Sigmoid colon (tissue), 7 donors: Measurements from ENCODE around the gene TTLL6. TPM values are rescaled to one million over a fixed set of nuclear protein-coding genes. Genes with fewer than 3 reads are reported as not detected.

Experiments
- DNase-seq: peaks from one replicate; pipeline ENCODE4 v3.0.0-alpha.2; 2019
- H3K27ac ChIP-seq, 4 donors: fragments of 200-600 bp; sonication (generic); one replicate each; pipeline ENCODE4 v1.5.1; 2016 to 2019; ENCODE audit warnings: mild to moderate bottlenecking in 1 of 4
- H3K27me3 ChIP-seq, 3 donors: fragments of 200-600 bp; sonication (generic); one replicate each; pipeline ENCODE4 v1.5.1; 2019; ENCODE audit warnings: mild to moderate bottlenecking in 1 of 3
- H3K36me3 ChIP-seq, 4 donors: fragments of 200-600 bp; sonication (generic); one replicate each; pipeline ENCODE4 v1.5.1; 2016 to 2019
- H3K4me1 ChIP-seq, 4 donors: fragments of 200-600 bp; sonication (generic); one replicate each; pipeline ENCODE4 v1.5.1; 2017 to 2019
- H3K4me3 ChIP-seq, 4 donors: fragments of 200-600 bp; sonication (generic); one replicate each; pipeline ENCODE4 v1.5.1; 2017 to 2019; ENCODE audit warnings: mild to moderate bottlenecking in 2 of 4, moderate library complexity in 1 of 4
- H3K9me3 ChIP-seq, 4 donors: fragments of 200-600 bp in 3 of 4; sonication (generic) in 3 of 4; one replicate each; pipeline versions ENCODE4 v1.5.1 to v1.6.1; 2013 to 2019
- EP300 ChIP-seq, 4 donors: sonication (generic); formaldehyde crosslinking; IDR thresholded peaks; one replicate each; pipeline ENCODE4 v1.6.1; 2017; ENCODE audit warnings: antibody characterized with exemption in 4 of 4
- POLR2A ChIP-seq, 2 donors: fragments of 450-650 bp; IDR thresholded peaks; one replicate each; pipeline ENCODE4 v1.6.1; 2016; ENCODE audit warnings: antibody characterized with exemption in 2 of 2, mild to moderate bottlenecking in 2 of 2, moderate library complexity in 2 of 2
- POLR2AphosphoS5 ChIP-seq, 4 donors: sonication (generic); formaldehyde crosslinking; IDR thresholded peaks; one replicate each; pipeline ENCODE4 v1.6.1; 2017; ENCODE audit warnings: antibody characterized with exemption in 4 of 4
- WGBS, 2 donors: extraction: QIAGEN DNeasy Blood & Tissue Kit; methylation state at CpG; one replicate each; pipeline ENCODE4 v1.1.7; 2013; 5-methylcytosine and 5-hydroxymethylcytosine counted together
- intact Hi-C: fragments of 100-400 bp; cut with DNase I; formaldehyde crosslinking; loops from one replicate; pipeline ENCODE4 v1.15.1; 2023
- polyA plus RNA-seq, 3 donors: library from polyadenylated mRNA; stranded (reverse); fragments of 200-250 nt; gene quantifications; one replicate each; pipeline ENCODE4 v1.2.3, GENCODE V29; 2013
- total RNA-seq, 4 donors: library from RNA; depleted of rRNA; stranded (reverse); fragments of >200 nt; gene quantifications; one replicate each; pipeline ENCODE4 v1.1.0, GENCODE V29; 2016
- TF ChIP-seq, protein P1 (sequence below), 4 experiments: fragments of 450-650 bp in 3 of 4; fragments of 200-600 bp in 1 of 4; IDR thresholded peaks; one replicate each; pipeline ENCODE4 v1.5.1; 2016 to 2019; ENCODE audit warnings: antibody characterized with exemption in 4 of 4, mild to moderate bottlenecking in 3 of 4, moderate library complexity in 2 of 4
- donor health status: healthy with polysubstance abuse.
- donor health status: Bipolar disorder and iron deficiency.
- donor health status: healthy.

TTLL6 gene
- total and polyA plus RNA-seq, 7 donors = under 0.01 to 10.5 (median 3.5) TPM; not detected in 2

DNA sequence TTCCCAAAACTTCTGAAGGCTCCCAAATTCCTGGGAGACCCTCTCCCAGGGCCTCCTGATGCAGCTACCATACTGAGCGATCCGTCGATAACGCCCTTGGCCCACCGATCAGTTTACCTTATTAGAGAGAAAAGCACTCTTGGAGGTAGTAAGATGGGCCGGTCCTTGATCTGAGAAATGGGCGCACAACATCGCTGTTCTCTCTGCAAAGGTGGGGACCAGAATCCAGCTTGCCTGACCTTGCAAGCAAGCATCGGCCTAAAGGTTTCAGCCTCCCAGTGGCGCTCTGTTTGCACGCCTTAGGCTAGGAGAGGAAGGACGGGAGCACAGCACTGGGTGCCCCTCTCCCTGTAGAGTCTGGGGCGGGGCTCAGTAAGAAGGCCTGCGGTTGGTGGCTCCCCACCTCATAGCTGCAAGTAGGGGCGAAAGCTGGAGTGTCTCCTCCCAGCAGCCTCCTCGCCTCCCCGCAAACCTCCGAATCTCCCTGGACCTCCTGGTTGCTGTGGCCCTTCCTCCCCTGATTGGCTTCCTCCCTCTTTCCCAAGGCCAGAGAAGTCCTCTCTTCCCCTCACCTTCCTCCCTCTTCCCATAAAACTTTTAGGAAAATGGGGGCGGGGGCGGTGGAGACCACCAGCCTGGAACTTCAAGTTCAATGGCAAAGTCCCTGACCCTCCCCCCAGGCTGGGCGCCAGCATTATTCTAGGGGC is 94.7 kb downstream of the TTLL6 start, which contains the start of gene PRAC1:
Gene PRAC1 (minus strand): TSS at position 318 of the 707 bp plus-strand sequence. CDS start 126 bp downstream, at position 192.
- Histone ChIP-seq H3K27ac (peak within 1 kb of the TSS in 2 of 4 donors; percentile 15 to 17), H3K9me3 (no peaks in the 10 kb centered on the region), H3K27me3 (peaks cover 66 to 100% (median 100%) of the 10 kb centered on the region in 3 donors), H3K4me3 (peak within 1 kb of the TSS in 2 of 4 donors; percentile 4 to 8), H3K4me1 (peaks cover 0 to 49% (median 44%) of the 10 kb centered on the region in 4 donors), H3K36me3 (no peaks in the 10 kb centered on the region)
- WGBS, 2 donors = 7 to 25% methylated on average over 21 of the region's 21 CpGs
- TF ChIP-seq EP300 (IDR thresholded peaks at IDR 0.05) (no peak), POLR2A (IDR thresholded peaks at IDR 0.05) (peak in 1 of 2 donors; percentile 64), POLR2AphosphoS5 (IDR thresholded peaks at IDR 0.05) (peak in 1 of 4 donors; percentile 33)
- intact Hi-C loops = no loop called here
- DNase-seq = peak; percentile 53

- intact Hi-C loops = no loop called here
- Histone ChIP-seq H3K27me3 (peaks cover 68 to 100% (median 100%) of the 10 kb centered on the region in 3 donors), H3K4me1 (peaks cover 0 to 49% (median 44%) of the 10 kb centered on the region in 4 donors)
Measured at GRCh38 chr17:48721009-48721402, 96.0 kb downstream of the TTLL6 start.

GRCh38 chr17:48720266-48721008 is 96.6 kb downstream of the TTLL6 start:
- H3K9me3 ChIP-seq = no peaks in the 10 kb centered on the region
- TF ChIP-seq, protein P1, sequence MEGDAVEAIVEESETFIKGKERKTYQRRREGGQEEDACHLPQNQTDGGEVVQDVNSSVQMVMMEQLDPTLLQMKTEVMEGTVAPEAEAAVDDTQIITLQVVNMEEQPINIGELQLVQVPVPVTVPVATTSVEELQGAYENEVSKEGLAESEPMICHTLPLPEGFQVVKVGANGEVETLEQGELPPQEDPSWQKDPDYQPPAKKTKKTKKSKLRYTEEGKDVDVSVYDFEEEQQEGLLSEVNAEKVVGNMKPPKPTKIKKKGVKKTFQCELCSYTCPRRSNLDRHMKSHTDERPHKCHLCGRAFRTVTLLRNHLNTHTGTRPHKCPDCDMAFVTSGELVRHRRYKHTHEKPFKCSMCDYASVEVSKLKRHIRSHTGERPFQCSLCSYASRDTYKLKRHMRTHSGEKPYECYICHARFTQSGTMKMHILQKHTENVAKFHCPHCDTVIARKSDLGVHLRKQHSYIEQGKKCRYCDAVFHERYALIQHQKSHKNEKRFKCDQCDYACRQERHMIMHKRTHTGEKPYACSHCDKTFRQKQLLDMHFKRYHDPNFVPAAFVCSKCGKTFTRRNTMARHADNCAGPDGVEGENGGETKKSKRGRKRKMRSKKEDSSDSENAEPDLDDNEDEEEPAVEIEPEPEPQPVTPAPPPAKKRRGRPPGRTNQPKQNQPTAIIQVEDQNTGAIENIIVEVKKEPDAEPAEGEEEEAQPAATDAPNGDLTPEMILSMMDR (IDR thresholded peaks at IDR 0.05) = no peak
- TF ChIP-seq POLR2A (IDR thresholded peaks at IDR 0.05) = no peak
- TF ChIP-seq POLR2AphosphoS5 (IDR thresholded peaks at IDR 0.05) = no peak
- no peak for TF ChIP-seq EP300 (IDR thresholded peaks at IDR 0.05)
- intact Hi-C loops = no loop called here
- 16 to 30% methylated on average over 11 of the region's 11 CpGs for WGBS, 2 donors
- peaks cover 68 to 100% (median 100%) of the 10 kb centered on the region in 3 donors for H3K27me3 ChIP-seq
- DNase-seq = peak; percentile 9
- no peaks in the 10 kb centered on the region for H3K36me3 ChIP-seq
- peaks cover 0 to 46% (median 42%) of the 10 kb centered on the region in 4 donors for H3K4me1 ChIP-seq
- peak overlapping the region in 1 of 4 donors; percentile 49 for H3K27ac ChIP-seq
- H3K4me3 ChIP-seq = peak overlapping the region in 1 of 4 donors; percentile 8

More at GRCh38 chr17:48721009-48721402, 96.0 kb downstream of the TTLL6 start:
- H3K9me3 ChIP-seq = no peaks in the 10 kb centered on the region
- TF ChIP-seq, protein P1 (IDR thresholded peaks at IDR 0.05) = no peak
- TF ChIP-seq POLR2A (IDR thresholded peaks at IDR 0.05) = no peak
- DNase-seq = peak; percentile 22
- WGBS, 2 donors = 38 to 60% methylated on average over 1 of the region's 1 CpG
- no peak overlapping the region for H3K4me3 ChIP-seq
- no peaks in the 10 kb centered on the region for H3K36me3 ChIP-seq
- H3K27ac ChIP-seq = peak overlapping the region in 1 of 4 donors; percentile 49

GRCh38 chr17:48719642-48720265 is 97.3 kb downstream of the TTLL6 start:
- no peaks in the 10 kb centered on the region for H3K36me3 ChIP-seq
- TF ChIP-seq POLR2AphosphoS5 (IDR thresholded peaks at IDR 0.05) (no peak), EP300 (IDR thresholded peaks at IDR 0.05) (no peak), POLR2A (IDR thresholded peaks at IDR 0.05) (no peak)
- TF ChIP-seq, protein P1 (IDR thresholded peaks at IDR 0.05) = no peak
- H3K4me3 ChIP-seq = peak overlapping the region in 2 of 4 donors; percentile 8 to 16
- H3K4me1 ChIP-seq = peaks cover 0 to 39% (median 35%) of the 10 kb centered on the region in 4 donors
- H3K9me3 ChIP-seq = no peaks in the 10 kb centered on the region
- 9 to 13% methylated on average over 37 of the region's 37 CpGs for WGBS, 2 donors
- intact Hi-C loops = loop anchor here (2.0 to 5.0 kb wide), 2 partner anchors 29 to 102 kb away; partner anchors contain the start of gene HOXB8
- H3K27ac ChIP-seq = peak overlapping the region in 2 of 4 donors; percentile 34 to 49
- DNase-seq = peak; percentile 43
- H3K27me3 ChIP-seq = peaks cover 70 to 100% (median 99%) of the 10 kb centered on the region in 3 donors
